A549 (cell line): ENCODE results near the gene EPC2. TPM values are rescaled to one million over a fixed set of nuclear protein-coding genes. Genes with fewer than 3 reads are reported as not detected.

Experiments
- ATAC-seq, 2 experiments: fragments of 200-7000 bp in 1 of 2; fragments of >200 bp in 1 of 2; cut with Nextera tagmentation in 1 of 2; cut with Tn5 transposase in 1 of 2; 3 replicates each; pipeline versions ENCODE4 v1.8.0 to v1.9.1; 2018 to 2020; ENCODE audit warnings: mild to moderate bottlenecking in 1 of 2, moderate library complexity in 1 of 2
- CTCF ChIA-PET: fragments of 300-600 bp; sonication (Branson Sonifier 250); formaldehyde crosslinking; extraction: SDS; loops from one replicate; lab custom pipeline; 2021; ENCODE audit warnings: antibody characterized with exemption, inconsistent platforms; lab: Yijun Ruan, JAX
- POLR2A ChIA-PET: fragments of 350-600 bp; formaldehyde crosslinking; extraction: SDS; loops from one replicate; lab custom pipeline; 2021; ENCODE audit warnings: antibody characterized with exemption, inconsistent platforms; lab: Yijun Ruan, JAX
- DNase-seq, 2 experiments: peaks; one replicate each; pipeline versions ENCODE4 v3.0.0 to v3.0.0-alpha.2; 2011 to 2016; ENCODE audit warnings: low read depth in 1 of 2, low spot score in 1 of 2
- FAIRE-seq: peaks from 2 replicates; lab custom pipeline; 2011; peaks lifted over from hg19 to GRCh38; lab: Jason Lieb, UNC
- H3K27ac ChIP-seq, 2 experiments: fragments of >200 bp; sonication (Bioruptor Twin); formaldehyde crosslinking; 3 replicates each; pipeline ENCODE4 v1.5.1; 2016 to 2017
- H3K4me1 ChIP-seq: fragments of >200 bp; sonication (Bioruptor Twin); formaldehyde crosslinking; 3 replicates; pipeline ENCODE4 v1.6.1; 2016
- H3K4me2 ChIP-seq: fragments of >200 bp; sonication (Bioruptor Twin); formaldehyde crosslinking; 3 replicates; pipeline ENCODE4 v1.6.1; 2016
- H3K4me3 ChIP-seq: fragments of >200 bp; sonication (Bioruptor Twin); formaldehyde crosslinking; 3 replicates; pipeline ENCODE4 v1.5.1; 2016
- H3K9me3 ChIP-seq: fragments of >200 bp; sonication (Bioruptor Twin); formaldehyde crosslinking; 3 replicates; pipeline ENCODE4 v1.6.1; 2016
- CHD2 ChIP-seq: fragments of 150-350 bp; IDR thresholded peaks from 2 replicates; pipeline ENCODE4 v1.6.1; 2014; ENCODE audit warnings: low read length; ENCODE audit not compliant: partially characterized antibody
- CHD4 ChIP-seq: fragments of 200-600 bp; sonication (generic); IDR thresholded peaks from 2 replicates; pipeline ENCODE4 v1.6.1; 2016; ENCODE audit warnings: antibody characterized with exemption, mild to moderate bottlenecking, borderline replicate concordance
- GATA3 ChIP-seq: IDR thresholded peaks from 2 replicates; pipeline ENCODE4 v1.6.1; 2012; ENCODE audit warnings: borderline replicate concordance
- HEYL ChIP-seq: fragments of 250-450 bp; sonication (Bioruptor Pico); IDR thresholded peaks from 2 replicates; pipeline ENCODE4 v1.8.0; 2021; ENCODE audit warnings: mild to moderate bottlenecking, moderate library complexity
- KDM1A ChIP-seq: fragments of 200-600 bp; sonication (generic); IDR thresholded peaks from 2 replicates; pipeline ENCODE4 v1.6.1; 2016; ENCODE audit warnings: low read depth, mild to moderate bottlenecking
- MAZ ChIP-seq: fragments of 150-350 bp; IDR thresholded peaks from 2 replicates; pipeline ENCODE4 v1.6.1; 2014; ENCODE audit warnings: antibody characterized with exemption, low read depth, low read length, borderline replicate concordance
- NFE2L2 ChIP-seq: fragments of 150-350 bp; conservative IDR thresholded peaks from 2 replicates; pipeline ENCODE4 v1.6.1; 2014; ENCODE audit warnings: low read length
- NPAS2 ChIP-seq: fragments of 250-450 bp; sonication (Bioruptor Pico); IDR thresholded peaks from 2 replicates; pipeline ENCODE4 v1.8.0; 2022; ENCODE audit warnings: mild to moderate bottlenecking, moderate library complexity, borderline replicate concordance
- RARB ChIP-seq: fragments of 250-450 bp; sonication (Bioruptor Pico); IDR thresholded peaks from 2 replicates; pipeline ENCODE4 v1.8.0; 2021; ENCODE audit warnings: mild to moderate bottlenecking, moderate library complexity
- RCOR1 ChIP-seq: fragments of 150-350 bp; IDR thresholded peaks from 2 replicates; pipeline ENCODE4 v1.6.1; 2014; ENCODE audit warnings: antibody characterized with exemption, low read length, low read depth
- RFX5 ChIP-seq: fragments of 450-650 bp; IDR thresholded peaks from 2 replicates; pipeline ENCODE4 v1.7.1; 2014; ENCODE audit warnings: antibody characterized with exemption, mild to moderate bottlenecking, moderate library complexity
- TFCP2L1 ChIP-seq: fragments of 250-450 bp; sonication (Bioruptor Pico); IDR thresholded peaks from 2 replicates; pipeline ENCODE4 v1.5.0; 2021; ENCODE audit warnings: mild to moderate bottlenecking
- ZC3H11A ChIP-seq: fragments of 450-650 bp; IDR thresholded peaks from 2 replicates; pipeline ENCODE4 v1.6.1; 2014; ENCODE audit warnings: antibody characterized with exemption, mild to moderate bottlenecking
- ZFP36 ChIP-seq: fragments of 450-650 bp; IDR thresholded peaks from 2 replicates; pipeline ENCODE4 v1.6.1; 2014; ENCODE audit warnings: borderline replicate concordance; ENCODE audit not compliant: partially characterized antibody
- ZNF302 ChIP-seq: fragments of 250-450 bp; sonication (Bioruptor Pico); IDR thresholded peaks from 2 replicates; pipeline ENCODE4 v1.9.0; 2021; ENCODE audit warnings: inconsistent platforms, mild to moderate bottlenecking, moderate library complexity
- ZSCAN20 ChIP-seq: fragments of 250-450 bp; sonication (Bioruptor Pico); IDR thresholded peaks from 2 replicates; pipeline ENCODE4 v1.8.0; 2022; ENCODE audit warnings: mild to moderate bottlenecking, moderate library complexity
- WGBS: methylation state at CpG from one replicate; pipeline ENCODE4 v1.1.6; 2017; ENCODE audit errors: missing lambda C conversion rate; 5-methylcytosine and 5-hydroxymethylcytosine counted together
- polyA plus RNA-seq, 4 experiments: library from polyadenylated mRNA; depleted of rRNA in 3 of 4; stranded (reverse); fragments of >200 nt; fragmentation: RNase III in 1 of 4; extraction: RNeasy Plus Mini Kit Qiagen cat#74134 plus additional on column Dnase treatment in 1 of 4; gene quantifications; 2 replicates in 3 of 4; 3 replicates in 1 of 4; pipeline ENCODE4 v1.2.3, GENCODE V29; 2011 to 2017
- TF ChIP-seq, protein P1 (sequence below): fragments of >200 bp; sonication (Bioruptor Twin); formaldehyde crosslinking; IDR thresholded peaks from 2 replicates; pipeline ENCODE4 v1.6.1; 2016
- TF ChIP-seq, protein P2 (sequence below): fragments of >200 bp; sonication (Bioruptor Twin); formaldehyde crosslinking; IDR thresholded peaks from 3 replicates; pipeline ENCODE4 v1.5.1; 2016
- TF ChIP-seq, protein P3 (sequence below): IDR thresholded peaks from 2 replicates; pipeline ENCODE4 v1.6.1; 2012
- TF ChIP-seq, protein P4 (sequence below): fragments of 450-650 bp; IDR thresholded peaks from 2 replicates; pipeline ENCODE4 v1.6.1; 2014; ENCODE audit warnings: antibody characterized with exemption

The EPC2 gene
- polyA plus RNA-seq, 2 of the 4 experiments (the other 2 are of a cell fraction): 8.8 to 23.0 TPM

DNA sequence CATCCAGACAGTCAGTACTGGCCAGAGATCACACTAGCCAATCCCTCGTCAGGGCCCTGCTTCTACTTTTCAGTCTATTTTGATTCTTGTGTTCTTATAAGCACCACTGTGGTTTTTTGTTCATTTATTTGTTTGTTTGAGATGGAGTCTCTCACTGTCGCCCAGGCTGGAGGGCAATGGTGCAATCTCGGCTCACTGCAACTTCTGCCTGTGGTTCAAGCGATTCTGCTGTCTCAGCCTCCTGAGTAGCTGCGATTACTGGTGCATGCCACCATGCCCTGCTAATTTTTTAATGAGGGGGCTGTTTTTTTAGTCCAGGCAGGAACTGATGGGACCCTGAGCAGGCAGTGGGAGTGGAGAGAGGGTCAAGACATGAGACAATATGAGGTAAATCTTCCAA, 165.5 kb downstream of the EPC2 start:
- H3K4me3 ChIP-seq: no peak overlapping the region
- CTCF ChIA-PET: no interaction called here
- FAIRE-seq: no peak
- peaks cover 5% of the 10 kb centered on the region; the same call in 1 of the 3 replicates for H3K4me1 ChIP-seq
- no peak for ATAC-seq
- 82% methylated on average over 5 of the region's 5 CpGs for WGBS
- DNase-seq: no peak
- no peak overlapping the region for H3K4me2 ChIP-seq
- no peak for TF ChIP-seq MAZ
- no peak for TF ChIP-seq HEYL (CRISPR knock-in tag)
- no peak for TF ChIP-seq RCOR1
- TF ChIP-seq, protein P1, sequence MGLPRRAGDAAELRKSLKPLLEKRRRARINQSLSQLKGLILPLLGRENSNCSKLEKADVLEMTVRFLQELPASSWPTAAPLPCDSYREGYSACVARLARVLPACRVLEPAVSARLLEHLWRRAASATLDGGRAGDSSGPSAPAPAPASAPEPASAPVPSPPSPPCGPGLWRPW: no peak
- no peak for TF ChIP-seq ZFP36
- TF ChIP-seq RARB (CRISPR knock-in tag): no peak
- H3K27ac ChIP-seq: no peak overlapping the region
- POLR2A ChIA-PET: no interaction called here
- peaks cover 2% of the 10 kb centered on the region; the same call in 2 of the 3 replicates for H3K9me3 ChIP-seq

DNA sequence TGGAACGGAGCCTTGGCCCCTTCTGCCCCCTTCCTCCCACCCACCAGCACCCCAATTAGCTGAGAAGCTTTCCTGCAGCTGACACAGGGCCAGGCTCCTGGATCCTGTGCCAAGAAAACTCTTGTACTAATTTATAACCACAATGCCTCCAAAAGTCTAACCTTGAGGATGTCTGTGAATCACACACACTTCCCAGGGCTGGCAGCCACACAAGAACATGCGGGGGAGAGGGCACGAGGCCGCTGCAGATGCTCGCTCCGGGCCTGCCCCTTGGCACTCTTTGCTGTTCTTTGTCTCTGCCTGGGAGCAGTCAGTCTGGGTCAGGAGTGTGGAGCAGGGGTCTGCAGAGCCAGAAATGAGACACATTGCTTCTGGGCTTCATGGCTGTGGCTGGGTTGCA, 167.8 kb downstream of the EPC2 start:
- CTCF ChIA-PET: interaction anchor here (1.4 kb wide), 1 partner anchor 20 kb away, joined by 3 read pairs; no protein-coding TSS in a partner anchor
- no peak for TF ChIP-seq GATA3
- TF ChIP-seq, all 56 proteins: peak for 0
- H3K27ac ChIP-seq: no peak overlapping the region
- POLR2A ChIA-PET: no interaction called here
- peaks cover 6% of the 10 kb centered on the region; the same call in 1 of the 3 replicates for H3K4me1 ChIP-seq
- 78% methylated on average over 6 of the region's 6 CpGs for WGBS
- no peak overlapping the region for H3K4me3 ChIP-seq
- no peak for FAIRE-seq
- H3K9me3 ChIP-seq: no peaks in the 10 kb centered on the region; the same call in 2 of the 3 replicates
- H3K4me2 ChIP-seq: no peak overlapping the region
- DNase-seq: no peak
- no peak for ATAC-seq

DNA sequence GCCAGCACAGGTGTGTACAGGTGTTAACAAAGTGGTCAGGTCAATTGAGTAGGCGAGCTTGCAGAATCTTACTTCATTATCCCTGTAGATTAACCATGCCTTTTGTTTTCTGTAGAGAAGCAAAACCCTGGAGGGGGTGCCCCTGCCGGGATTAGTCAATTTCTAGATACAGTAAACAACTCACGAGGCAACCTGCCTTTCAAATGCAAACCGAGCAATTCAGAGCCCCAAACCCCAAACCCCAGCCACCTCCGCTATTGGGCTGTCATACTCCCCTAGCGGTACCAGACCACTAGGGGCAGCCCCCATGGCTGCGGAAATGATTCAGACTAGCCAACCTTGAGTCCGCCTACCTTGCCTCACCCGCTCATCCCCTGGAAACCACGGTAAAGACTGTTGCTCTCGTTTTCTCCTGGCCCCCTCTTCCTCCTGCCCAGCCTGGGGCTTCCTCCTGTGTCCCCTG, 169.1 kb downstream of the EPC2 start:
- H3K9me3 ChIP-seq: no peaks in the 10 kb centered on the region
- DNase-seq: no peak
- H3K4me1 ChIP-seq: peaks cover 6% of the 10 kb centered on the region; the same call in 1 of the 3 replicates
- TF ChIP-seq, protein P2, sequence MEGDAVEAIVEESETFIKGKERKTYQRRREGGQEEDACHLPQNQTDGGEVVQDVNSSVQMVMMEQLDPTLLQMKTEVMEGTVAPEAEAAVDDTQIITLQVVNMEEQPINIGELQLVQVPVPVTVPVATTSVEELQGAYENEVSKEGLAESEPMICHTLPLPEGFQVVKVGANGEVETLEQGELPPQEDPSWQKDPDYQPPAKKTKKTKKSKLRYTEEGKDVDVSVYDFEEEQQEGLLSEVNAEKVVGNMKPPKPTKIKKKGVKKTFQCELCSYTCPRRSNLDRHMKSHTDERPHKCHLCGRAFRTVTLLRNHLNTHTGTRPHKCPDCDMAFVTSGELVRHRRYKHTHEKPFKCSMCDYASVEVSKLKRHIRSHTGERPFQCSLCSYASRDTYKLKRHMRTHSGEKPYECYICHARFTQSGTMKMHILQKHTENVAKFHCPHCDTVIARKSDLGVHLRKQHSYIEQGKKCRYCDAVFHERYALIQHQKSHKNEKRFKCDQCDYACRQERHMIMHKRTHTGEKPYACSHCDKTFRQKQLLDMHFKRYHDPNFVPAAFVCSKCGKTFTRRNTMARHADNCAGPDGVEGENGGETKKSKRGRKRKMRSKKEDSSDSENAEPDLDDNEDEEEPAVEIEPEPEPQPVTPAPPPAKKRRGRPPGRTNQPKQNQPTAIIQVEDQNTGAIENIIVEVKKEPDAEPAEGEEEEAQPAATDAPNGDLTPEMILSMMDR: no peak
- TF ChIP-seq RARB (CRISPR knock-in tag) (no peak), ZC3H11A (no peak), ZSCAN20 (CRISPR knock-in tag) (no peak)
- no peak overlapping the region for H3K4me3 ChIP-seq
- POLR2A ChIA-PET: no interaction called here
- no peak overlapping the region for H3K27ac ChIP-seq
- CTCF ChIA-PET: no interaction called here
- WGBS: 74% methylated on average over 11 of the region's 11 CpGs
- H3K4me2 ChIP-seq: no peak overlapping the region
- no peak for FAIRE-seq
- ATAC-seq: peak in 1 of 2 experiments; percentile 41; a peak in 1 of 6 replicates

DNA sequence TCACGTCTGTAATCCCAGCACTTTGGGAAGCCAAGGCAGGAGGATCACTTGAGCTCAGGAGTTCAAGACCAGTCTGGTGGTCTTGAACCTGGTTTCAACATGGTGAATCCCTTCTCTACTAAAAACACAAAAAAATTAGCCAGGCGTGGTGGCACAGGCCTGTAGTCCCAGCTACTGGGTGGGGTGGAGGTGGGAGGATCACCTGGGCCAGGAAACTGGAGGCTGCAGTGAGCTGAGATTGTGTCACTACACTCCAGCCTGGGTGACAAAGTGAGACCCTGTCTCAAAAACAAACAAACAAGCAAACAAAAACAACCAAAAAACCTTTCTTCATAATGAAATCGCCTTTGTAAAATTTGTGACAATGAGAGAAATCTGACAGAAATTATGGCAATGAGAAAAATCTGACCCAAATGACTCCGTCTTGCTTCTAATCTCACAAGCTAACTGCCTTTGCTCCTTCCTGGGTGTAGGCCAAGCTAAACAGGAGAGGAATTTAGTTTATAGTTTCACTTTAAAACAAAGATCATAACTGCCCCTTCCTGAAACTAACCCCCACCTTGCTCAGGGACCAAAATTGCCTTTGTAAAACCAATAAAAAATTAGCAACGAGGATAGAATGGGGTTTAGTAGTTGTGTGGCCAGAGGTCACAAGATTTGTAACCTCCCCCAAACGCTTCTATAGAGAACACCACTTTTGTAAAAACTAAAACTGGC, 169.8 kb downstream of the EPC2 start:
- DNase-seq (no peak), FAIRE-seq (no peak), ATAC-seq (no peak)
- Histone ChIP-seq H3K4me3 (no peak overlapping the region), H3K9me3 (no peaks in the 10 kb centered on the region), H3K4me2 (peak overlapping the region; percentile 51), H3K4me1 (peaks cover 6% of the 10 kb centered on the region; the same call in 1 of the 3 replicates), H3K27ac (no peak overlapping the region)
- ChIA-PET POLR2A (no interaction called here), CTCF (interaction anchor here (0.6 kb wide), 1 partner anchor 275 kb away, joined by 3 read pairs; no protein-coding TSS in a partner anchor)
- 66% methylated on average over 6 of the region's 6 CpGs for WGBS
- TF ChIP-seq MAZ: no peak
- TF ChIP-seq GATA3: no peak
- no peak for TF ChIP-seq ZNF302 (CRISPR knock-in tag)
- no peak for TF ChIP-seq CHD4
- TF ChIP-seq RFX5: no peak
- TF ChIP-seq NFE2L2: no peak
- TF ChIP-seq RARB (CRISPR knock-in tag): no peak
- no peak for TF ChIP-seq NPAS2 (CRISPR knock-in tag)
- TF ChIP-seq KDM1A: no peak
- TF ChIP-seq TFCP2L1 (CRISPR knock-in tag): no peak
- TF ChIP-seq, protein P3, sequence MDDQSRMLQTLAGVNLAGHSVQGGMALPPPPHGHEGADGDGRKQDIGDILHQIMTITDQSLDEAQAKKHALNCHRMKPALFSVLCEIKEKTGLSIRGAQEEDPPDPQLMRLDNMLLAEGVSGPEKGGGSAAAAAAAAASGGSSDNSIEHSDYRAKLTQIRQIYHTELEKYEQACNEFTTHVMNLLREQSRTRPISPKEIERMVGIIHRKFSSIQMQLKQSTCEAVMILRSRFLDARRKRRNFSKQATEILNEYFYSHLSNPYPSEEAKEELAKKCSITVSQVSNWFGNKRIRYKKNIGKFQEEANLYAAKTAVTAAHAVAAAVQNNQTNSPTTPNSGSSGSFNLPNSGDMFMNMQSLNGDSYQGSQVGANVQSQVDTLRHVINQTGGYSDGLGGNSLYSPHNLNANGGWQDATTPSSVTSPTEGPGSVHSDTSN: no peak
- TF ChIP-seq CHD2: no peak
- TF ChIP-seq, protein P4, sequence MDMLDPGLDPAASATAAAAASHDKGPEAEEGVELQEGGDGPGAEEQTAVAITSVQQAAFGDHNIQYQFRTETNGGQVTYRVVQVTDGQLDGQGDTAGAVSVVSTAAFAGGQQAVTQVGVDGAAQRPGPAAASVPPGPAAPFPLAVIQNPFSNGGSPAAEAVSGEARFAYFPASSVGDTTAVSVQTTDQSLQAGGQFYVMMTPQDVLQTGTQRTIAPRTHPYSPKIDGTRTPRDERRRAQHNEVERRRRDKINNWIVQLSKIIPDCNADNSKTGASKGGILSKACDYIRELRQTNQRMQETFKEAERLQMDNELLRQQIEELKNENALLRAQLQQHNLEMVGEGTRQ: no peak
